Parathyroid adenoma (tissue), 2 donors: Measurements from ENCODE around the gene CCSER1.
"Not testable (repeated sequence)": the region's sequence is repeated elsewhere in the genome, so short reads cannot be mapped to it uniquely, and the experiment has no call there.

Experiments used
- H2AFZ ChIP-seq: fragments of 300-600 bp; sonication (generic); one replicate; pipeline ENCODE4 v1.7.0; 2017; ENCODE audit warnings: antibody characterized with exemption, mild to moderate bottlenecking
- H3K27ac ChIP-seq: fragments of 300-600 bp; sonication (generic); one replicate; pipeline ENCODE4 v1.7.0; 2017
- H3K27me3 ChIP-seq: fragments of 300-600 bp; sonication (generic); one replicate; pipeline ENCODE4 v1.7.0; 2017; ENCODE audit warnings: low read length; ENCODE audit not compliant: control insufficient read depth, insufficient read depth
- H3K36me3 ChIP-seq: fragments of 300-600 bp; sonication (generic); one replicate; pipeline ENCODE4 v1.7.0; 2017; ENCODE audit warnings: low read length; ENCODE audit not compliant: control insufficient read depth, insufficient read depth
- H3K4me1 ChIP-seq: fragments of 300-600 bp; sonication (generic); one replicate; pipeline ENCODE4 v1.7.0; 2017; ENCODE audit warnings: control low read depth
- H3K4me2 ChIP-seq: fragments of 300-600 bp; sonication (generic); one replicate; pipeline ENCODE4 v1.7.0; 2017; ENCODE audit warnings: low read length
- H3K4me3 ChIP-seq: fragments of 300-600 bp; sonication (generic); one replicate; pipeline ENCODE4 v1.7.0; 2017; ENCODE audit warnings: low read depth, low read length
- H3K79me2 ChIP-seq: fragments of 300-600 bp; sonication (generic); one replicate; pipeline ENCODE4 v1.7.0; 2017; ENCODE audit warnings: control low read depth
- H3K9ac ChIP-seq: fragments of 300-600 bp; sonication (generic); one replicate; pipeline ENCODE4 v1.7.0; 2017; ENCODE audit warnings: mild to moderate bottlenecking
- H3K9me3 ChIP-seq: fragments of 300-600 bp; sonication (generic); one replicate; pipeline ENCODE4 v1.7.0; 2017; ENCODE audit warnings: low read length; ENCODE audit not compliant: control insufficient read depth
- TF ChIP-seq, protein P1 (sequence below): fragments of 300-600 bp; sonication (generic); IDR thresholded peaks from one replicate; pipeline ENCODE4 v1.7.0; 2017; ENCODE audit warnings: antibody characterized with exemption, mild to moderate bottlenecking
- donor health status: primary hyperparathyroidism.

The CCSER1 gene

DNA sequence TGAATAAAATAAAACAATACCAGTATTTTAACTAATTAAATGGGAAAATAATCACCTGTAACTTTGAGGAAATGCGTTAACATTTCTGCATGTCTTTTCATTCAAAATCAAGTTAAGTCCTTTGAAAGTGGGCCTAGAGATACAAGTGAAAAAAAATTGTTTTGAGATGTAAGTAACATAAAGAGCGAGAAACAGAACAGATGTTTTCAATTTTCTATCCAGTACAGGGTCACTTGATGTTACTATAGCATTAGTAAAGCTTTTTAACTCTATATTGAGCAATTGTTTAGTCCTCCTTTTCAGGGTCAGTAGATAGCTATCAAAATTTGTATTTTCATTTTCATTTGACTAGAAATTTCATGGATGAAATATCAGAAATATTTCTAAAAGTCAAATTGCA lies 761.4 kb downstream of the CCSER1 start:
- no peaks in the 10 kb centered on the region for H3K9me3 ChIP-seq
- H3K79me2 ChIP-seq = no peaks in the 10 kb centered on the region
- H3K27ac ChIP-seq = no peak overlapping the region
- no peak overlapping the region for H2AFZ ChIP-seq
- no peak overlapping the region for H3K4me3 ChIP-seq
- TF ChIP-seq, protein P1, sequence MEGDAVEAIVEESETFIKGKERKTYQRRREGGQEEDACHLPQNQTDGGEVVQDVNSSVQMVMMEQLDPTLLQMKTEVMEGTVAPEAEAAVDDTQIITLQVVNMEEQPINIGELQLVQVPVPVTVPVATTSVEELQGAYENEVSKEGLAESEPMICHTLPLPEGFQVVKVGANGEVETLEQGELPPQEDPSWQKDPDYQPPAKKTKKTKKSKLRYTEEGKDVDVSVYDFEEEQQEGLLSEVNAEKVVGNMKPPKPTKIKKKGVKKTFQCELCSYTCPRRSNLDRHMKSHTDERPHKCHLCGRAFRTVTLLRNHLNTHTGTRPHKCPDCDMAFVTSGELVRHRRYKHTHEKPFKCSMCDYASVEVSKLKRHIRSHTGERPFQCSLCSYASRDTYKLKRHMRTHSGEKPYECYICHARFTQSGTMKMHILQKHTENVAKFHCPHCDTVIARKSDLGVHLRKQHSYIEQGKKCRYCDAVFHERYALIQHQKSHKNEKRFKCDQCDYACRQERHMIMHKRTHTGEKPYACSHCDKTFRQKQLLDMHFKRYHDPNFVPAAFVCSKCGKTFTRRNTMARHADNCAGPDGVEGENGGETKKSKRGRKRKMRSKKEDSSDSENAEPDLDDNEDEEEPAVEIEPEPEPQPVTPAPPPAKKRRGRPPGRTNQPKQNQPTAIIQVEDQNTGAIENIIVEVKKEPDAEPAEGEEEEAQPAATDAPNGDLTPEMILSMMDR = no peak
- no peak overlapping the region for H3K9ac ChIP-seq
- H3K4me1 ChIP-seq = no peaks in the 10 kb centered on the region
- no peaks in the 10 kb centered on the region for H3K27me3 ChIP-seq
- no peak overlapping the region for H3K4me2 ChIP-seq
- H3K36me3 ChIP-seq = no peaks in the 10 kb centered on the region

- TF ChIP-seq, protein P1 = no peak
- H2AFZ ChIP-seq = no peak overlapping the region
- no peak overlapping the region for H3K9ac ChIP-seq
- H3K27ac ChIP-seq = no peak overlapping the region
- H3K4me1 ChIP-seq = no peaks in the 10 kb centered on the region
- no peaks in the 10 kb centered on the region for H3K79me2 ChIP-seq
- H3K36me3 ChIP-seq = no peaks in the 10 kb centered on the region
- no peaks in the 10 kb centered on the region for H3K9me3 ChIP-seq
- H3K27me3 ChIP-seq = no peaks in the 10 kb centered on the region
- H3K4me2 ChIP-seq = no peak overlapping the region
- no peak overlapping the region for H3K4me3 ChIP-seq
Measured at GRCh38 chr4:90889171-90889570, 762.0 kb downstream of the CCSER1 start.

DNA sequence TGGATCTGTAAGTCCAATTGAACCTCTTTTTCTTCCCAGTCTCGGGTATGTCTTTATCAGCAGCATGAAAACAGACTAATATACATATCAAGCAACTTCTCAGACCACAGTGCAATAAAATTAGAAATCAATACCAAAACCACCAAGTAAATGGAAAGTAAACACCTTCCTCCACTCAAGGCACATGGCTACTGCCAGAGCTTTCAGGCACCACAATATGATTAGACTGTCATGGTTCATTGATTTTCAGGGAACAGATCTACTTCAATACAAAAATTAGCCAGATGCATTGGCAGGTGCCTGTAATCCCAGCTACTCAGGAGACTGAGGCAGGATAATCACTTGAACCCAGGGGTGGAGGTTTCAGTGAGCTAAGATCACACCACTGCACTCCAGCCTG lies 776.2 kb downstream of the CCSER1 start:
- not testable (repeated sequence) for H3K36me3 ChIP-seq, H3K4me2 ChIP-seq, H3K9ac ChIP-seq, H3K27ac ChIP-seq, H3K9me3 ChIP-seq, H3K79me2 ChIP-seq, H3K27me3 ChIP-seq, H3K4me3 ChIP-seq, H2AFZ ChIP-seq, H3K4me1 ChIP-seq

DNA sequence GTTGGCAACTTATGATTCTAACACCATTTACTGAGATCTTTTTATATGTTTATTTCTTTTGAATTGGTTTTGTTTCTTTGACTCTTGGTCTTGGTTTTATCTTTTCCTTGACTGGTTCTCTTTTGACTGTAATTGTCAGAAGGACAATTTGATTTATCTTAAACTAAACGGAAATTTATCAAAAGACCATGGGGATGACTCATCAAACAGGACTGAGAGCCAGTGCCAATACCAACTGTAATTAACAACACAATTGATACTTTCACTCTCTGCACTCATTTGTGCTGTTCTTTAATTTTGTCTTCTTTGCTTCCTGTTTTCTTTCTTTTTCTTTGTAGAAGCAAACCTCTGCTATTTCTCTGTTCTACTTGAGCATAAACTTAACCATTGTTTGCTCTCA lies 776.8 kb downstream of the CCSER1 start:
- H3K79me2 ChIP-seq = no peaks in the 10 kb centered on the region
- H3K4me3 ChIP-seq = no peak overlapping the region
- no peak overlapping the region for H3K9ac ChIP-seq
- TF ChIP-seq, protein P1 = no peak
- no peak overlapping the region for H3K4me2 ChIP-seq
- no peaks in the 10 kb centered on the region for H3K27me3 ChIP-seq
- H2AFZ ChIP-seq = no peak overlapping the region
- no peaks in the 10 kb centered on the region for H3K36me3 ChIP-seq
- H3K4me1 ChIP-seq = no peaks in the 10 kb centered on the region
- no peaks in the 10 kb centered on the region for H3K9me3 ChIP-seq
- no peak overlapping the region for H3K27ac ChIP-seq

DNA sequence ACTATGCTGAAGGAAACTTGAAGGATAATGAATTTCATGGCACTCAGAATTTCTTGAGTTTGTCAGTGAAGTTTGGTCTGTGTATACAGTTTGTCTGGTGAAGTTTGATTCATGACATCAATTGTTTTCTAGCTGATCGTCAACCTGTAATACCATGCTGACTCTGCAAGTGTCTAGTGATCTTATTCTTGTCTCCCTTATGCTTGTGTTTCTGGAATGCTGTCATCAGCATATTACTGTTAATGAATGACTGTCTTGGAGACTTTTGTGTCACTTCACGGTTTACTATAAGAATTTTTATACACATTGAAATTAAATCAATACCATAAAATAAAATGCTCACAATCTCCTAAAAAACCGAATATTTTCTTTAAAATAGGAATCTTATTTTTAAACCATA lies 779.0 kb downstream of the CCSER1 start:
- Histone ChIP-seq H3K4me1 (no peaks in the 10 kb centered on the region), H3K36me3 (no peaks in the 10 kb centered on the region), H3K9ac (no peak overlapping the region), H3K79me2 (no peaks in the 10 kb centered on the region), H3K27ac (no peak overlapping the region), H3K4me2 (no peak overlapping the region), H3K27me3 (no peaks in the 10 kb centered on the region), H3K9me3 (no peaks in the 10 kb centered on the region), H3K4me3 (no peak overlapping the region), H2AFZ (no peak overlapping the region)
- TF ChIP-seq, protein P1 = no peak

DNA sequence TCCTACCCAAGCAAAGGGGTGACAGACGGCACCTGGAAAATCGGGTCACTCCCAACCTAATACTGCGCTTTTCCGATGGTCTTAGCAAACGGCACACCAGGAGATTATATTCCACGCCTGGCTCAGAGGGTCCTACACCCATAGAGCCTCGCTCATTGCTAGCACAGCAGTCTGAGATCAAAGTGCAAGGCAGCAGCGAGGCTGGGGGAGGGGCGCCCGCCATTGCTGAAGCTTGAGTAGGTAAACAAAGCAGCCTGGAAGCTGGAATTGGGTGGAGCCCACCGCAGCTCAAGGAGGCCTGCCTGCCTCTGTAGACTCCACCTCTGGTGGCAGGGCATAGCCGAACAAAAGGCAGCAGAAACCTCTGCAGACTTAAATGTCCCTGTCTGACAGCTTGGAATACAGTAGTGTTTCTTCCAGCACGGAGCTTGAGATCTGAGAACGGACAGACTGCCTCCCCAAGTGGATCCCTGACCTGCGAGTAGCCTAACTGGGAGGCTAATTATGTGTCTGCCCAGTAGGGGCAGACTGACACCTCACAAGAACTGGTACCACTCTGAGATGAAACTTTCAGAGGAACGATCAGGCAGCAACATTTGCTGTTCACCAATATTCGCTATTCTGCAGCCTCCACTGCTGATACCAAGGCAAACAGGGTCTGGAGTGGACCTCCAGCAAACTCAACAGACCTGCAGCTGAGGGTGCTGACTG lies 784.7 kb downstream of the CCSER1 start:
- not testable (repeated sequence) for H3K36me3 ChIP-seq, H2AFZ ChIP-seq, H3K27me3 ChIP-seq, H3K79me2 ChIP-seq, H3K9ac ChIP-seq, H3K4me1 ChIP-seq, H3K27ac ChIP-seq, H3K4me2 ChIP-seq, H3K4me3 ChIP-seq, H3K9me3 ChIP-seq
